HG03565 (cell line): ENCODE data around the gene GSDME.

ENCODE experiments used
- ATAC-seq: cut with Tn5 transposase; IDR thresholded peaks from one replicate; pipeline ENCODE4 v1.9.1; 2021; ENCODE audit warnings: mild to moderate bottlenecking, moderate library complexity; ENCODE audit not compliant: unreplicated experiment

Gene GSDME

GRCh38 chr7:24659505-24659904, 97.8 kb downstream of the GSDME start:
- peak; percentile 85 for ATAC-seq

GRCh38 chr7:24657980-24658379, 99.3 kb downstream of the GSDME start:
- ATAC-seq = no peak

GRCh38 chr7:24656608-24657007, 100.7 kb downstream of the GSDME start:
- no peak for ATAC-seq

- ATAC-seq = no peak
These were observed 103.0 kb downstream of the GSDME start for GRCh38 chr7:24654305-24654704.

GRCh38 chr7:24653316-24654085, 103.8 kb downstream of the GSDME start:
- ATAC-seq = no peak

- no peak for ATAC-seq
These were observed 104.9 kb downstream of the GSDME start for GRCh38 chr7:24652251-24652939.
